Fibroblast of villous mesenchyme (primary cell): ENCODE data around the gene C7orf57. TPM values are rescaled to one million over a fixed set of nuclear protein-coding genes. Genes with fewer than 3 reads are reported as not detected.

ENCODE experiments used
- DNase-seq: peaks from one replicate; pipeline ENCODE4 v3.0.0-alpha.2; 2010; ENCODE audit warnings: low read depth
- H3K4me3 ChIP-seq: 2 replicates; pipeline ENCODE4 v1.5.1; 2011; ENCODE audit warnings: low read depth, mild to moderate bottlenecking, low read length
- total RNA-seq: library from RNA; depleted of rRNA; stranded (reverse); fragments of >200 nt; gene quantifications from 2 replicates; pipeline ENCODE4 v1.2.3, GENCODE V29; 2012
- TF ChIP-seq, protein P1 (sequence below): IDR thresholded peaks from 2 replicates; pipeline ENCODE4 v1.5.1; 2012; ENCODE audit warnings: low read depth, mild to moderate bottlenecking, low read length; ENCODE audit not compliant: insufficient read depth

The C7orf57 gene
- total RNA-seq, 1 donor = 0.43 TPM

DNA sequence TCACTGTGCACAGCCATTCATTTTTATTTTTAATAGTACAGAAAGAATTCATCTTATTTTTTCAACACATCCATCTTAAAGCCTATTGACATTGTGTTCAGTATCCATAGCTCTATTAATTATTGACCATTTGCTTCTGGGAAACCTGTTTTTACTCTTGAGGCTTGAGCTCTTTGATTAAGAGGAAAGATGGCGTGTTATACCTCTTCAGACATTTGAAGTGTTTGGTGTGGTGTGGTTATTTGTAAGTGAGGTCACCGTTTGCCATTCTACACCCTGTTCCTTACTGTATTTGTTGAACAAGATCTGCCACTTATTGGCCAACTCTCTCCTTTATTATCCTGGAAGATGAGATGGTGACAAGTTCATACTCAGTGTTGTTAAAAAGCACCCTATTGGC is 18.4 kb downstream of the C7orf57 start:
- DNase-seq = no peak

DNA sequence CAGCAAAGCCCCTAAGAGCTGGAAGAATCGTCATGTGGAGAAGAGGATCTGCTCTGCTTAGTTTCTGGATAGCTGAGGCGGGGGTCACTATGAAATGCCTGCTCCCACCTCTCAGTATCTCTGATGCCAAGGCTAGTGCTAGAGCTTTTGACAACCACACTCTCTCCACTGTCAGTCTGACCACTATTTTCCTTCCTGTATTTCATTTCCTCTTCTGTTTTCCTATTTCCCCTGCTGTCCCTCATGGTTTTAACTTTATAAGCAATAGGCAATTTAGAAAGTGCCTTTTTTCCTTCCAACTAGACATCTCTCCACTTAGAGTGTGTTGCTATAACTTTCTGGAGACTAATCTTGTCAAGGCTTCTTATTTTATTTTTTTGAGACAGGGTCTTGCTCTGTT is 23.6 kb downstream of the C7orf57 start:
- no peak overlapping the region for H3K4me3 ChIP-seq
- no peak for DNase-seq
- TF ChIP-seq, protein P1, sequence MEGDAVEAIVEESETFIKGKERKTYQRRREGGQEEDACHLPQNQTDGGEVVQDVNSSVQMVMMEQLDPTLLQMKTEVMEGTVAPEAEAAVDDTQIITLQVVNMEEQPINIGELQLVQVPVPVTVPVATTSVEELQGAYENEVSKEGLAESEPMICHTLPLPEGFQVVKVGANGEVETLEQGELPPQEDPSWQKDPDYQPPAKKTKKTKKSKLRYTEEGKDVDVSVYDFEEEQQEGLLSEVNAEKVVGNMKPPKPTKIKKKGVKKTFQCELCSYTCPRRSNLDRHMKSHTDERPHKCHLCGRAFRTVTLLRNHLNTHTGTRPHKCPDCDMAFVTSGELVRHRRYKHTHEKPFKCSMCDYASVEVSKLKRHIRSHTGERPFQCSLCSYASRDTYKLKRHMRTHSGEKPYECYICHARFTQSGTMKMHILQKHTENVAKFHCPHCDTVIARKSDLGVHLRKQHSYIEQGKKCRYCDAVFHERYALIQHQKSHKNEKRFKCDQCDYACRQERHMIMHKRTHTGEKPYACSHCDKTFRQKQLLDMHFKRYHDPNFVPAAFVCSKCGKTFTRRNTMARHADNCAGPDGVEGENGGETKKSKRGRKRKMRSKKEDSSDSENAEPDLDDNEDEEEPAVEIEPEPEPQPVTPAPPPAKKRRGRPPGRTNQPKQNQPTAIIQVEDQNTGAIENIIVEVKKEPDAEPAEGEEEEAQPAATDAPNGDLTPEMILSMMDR = no peak

More for the DNA sequence above, 18.4 kb downstream of the C7orf57 start:
- H3K4me3 ChIP-seq = no peak overlapping the region
- TF ChIP-seq, protein P1 = no peak

DNA sequence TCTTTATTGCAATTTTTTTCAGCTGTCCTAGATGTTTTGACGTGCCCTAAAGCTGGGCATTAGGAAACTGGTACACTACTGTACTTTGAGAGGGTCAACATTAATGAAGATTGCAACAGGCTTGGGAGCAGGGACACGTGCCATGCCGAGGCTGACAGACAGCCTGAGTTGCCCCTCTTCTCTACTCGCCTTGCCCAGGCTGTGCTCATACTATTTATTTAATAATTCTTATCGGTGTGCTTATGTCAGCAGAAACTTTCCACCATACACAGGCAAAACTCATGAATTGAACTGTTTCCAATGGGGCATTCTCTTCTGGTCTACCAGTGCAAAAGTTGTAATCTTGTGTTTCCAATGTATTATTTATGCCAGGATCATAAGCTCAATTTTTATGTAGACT is 24.4 kb downstream of the C7orf57 start:
- no peak overlapping the region for H3K4me3 ChIP-seq
- TF ChIP-seq, protein P1 = no peak
- DNase-seq = no peak

DNA sequence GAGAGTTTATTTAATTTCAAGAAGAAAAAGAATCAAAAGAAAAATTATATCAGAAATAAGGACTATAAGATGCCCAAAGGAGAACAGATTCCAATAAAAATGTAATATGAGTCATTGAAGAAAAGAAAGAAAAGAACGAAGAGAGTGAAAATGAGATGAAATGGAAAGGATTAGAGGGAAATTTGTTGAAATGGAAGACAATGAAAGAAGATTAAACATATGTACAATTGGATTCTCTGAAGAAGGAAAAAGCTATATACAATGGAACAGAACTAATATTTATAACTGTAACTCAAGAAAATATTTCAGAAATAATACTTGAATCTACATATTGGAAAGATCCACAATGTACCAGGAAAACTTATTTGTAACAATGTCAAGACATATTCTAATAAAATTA is 28.6 kb downstream of the C7orf57 start:
- no peak for DNase-seq
- H3K4me3 ChIP-seq = no peak overlapping the region
- TF ChIP-seq, protein P1 = no peak

DNA sequence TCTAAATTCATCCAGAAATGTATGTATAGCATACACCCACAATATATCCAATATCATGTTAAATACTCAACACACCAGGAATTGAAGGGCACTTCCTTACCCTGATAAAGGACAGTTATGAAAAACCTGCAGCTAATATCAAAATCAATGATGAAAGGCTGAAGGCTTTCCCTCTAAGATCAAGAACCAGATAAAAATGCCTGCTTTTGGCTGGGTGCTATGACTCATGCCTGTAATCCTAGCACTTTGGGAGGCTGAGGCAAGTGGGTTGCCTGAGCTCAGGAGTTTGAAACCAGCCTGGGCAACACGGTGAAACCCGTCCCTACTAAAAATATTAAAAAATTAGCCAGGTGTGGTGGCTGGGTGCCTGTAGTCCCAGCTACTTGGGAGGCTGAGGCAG is 32.1 kb downstream of the C7orf57 start:
- TF ChIP-seq, protein P1 = no peak
- no peak for DNase-seq
- no peak overlapping the region for H3K4me3 ChIP-seq

DNA sequence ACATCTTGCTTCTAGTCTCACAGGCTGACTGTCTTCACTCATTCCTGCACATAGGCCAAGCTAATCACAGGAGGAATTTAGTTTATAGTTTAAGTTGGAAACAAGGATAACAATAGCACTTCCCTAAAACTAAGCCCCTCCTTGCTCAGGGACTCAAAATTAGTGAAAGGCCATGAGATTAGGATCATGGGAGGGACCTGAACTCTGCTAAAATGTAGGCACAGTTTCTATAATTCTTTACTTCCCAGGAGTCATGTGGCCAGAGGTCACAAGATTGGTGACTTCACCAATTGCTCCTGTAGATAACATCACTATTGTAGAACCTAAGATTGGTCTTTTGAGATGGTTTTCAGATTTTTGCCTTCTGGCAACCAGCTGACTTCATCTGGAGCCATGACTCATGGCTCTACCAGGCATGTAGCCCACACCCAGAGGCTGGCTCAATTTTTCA is 38.9 kb downstream of the C7orf57 start:
- DNase-seq = peak; percentile 48
- TF ChIP-seq, protein P1 = no peak
- no peak overlapping the region for H3K4me3 ChIP-seq

DNA sequence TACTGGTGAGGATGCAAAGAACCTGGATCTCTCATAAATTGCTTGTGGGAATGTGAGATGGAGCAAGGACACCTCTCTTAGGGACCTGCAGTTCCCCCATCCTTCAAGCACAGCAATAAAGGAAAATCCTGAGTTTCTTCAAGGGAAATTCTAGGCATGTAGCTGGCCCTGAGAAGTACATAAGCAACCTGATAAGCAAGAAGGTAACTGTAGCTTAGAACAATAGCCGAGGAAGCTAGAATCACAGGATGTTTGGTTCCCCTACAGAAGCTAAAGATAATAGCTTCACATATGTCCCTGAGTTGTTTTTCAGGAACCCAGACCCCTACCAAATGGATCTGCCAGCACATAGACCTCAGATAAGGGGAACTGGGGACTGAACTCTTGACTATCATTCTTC is 42.1 kb downstream of the C7orf57 start:
- no peak for DNase-seq
- TF ChIP-seq, protein P1 = no peak
- H3K4me3 ChIP-seq = no peak overlapping the region
